RWPE1 (cell line): ENCODE measurements around the gene SLC39A9.

Source experiments
- CTCF ChIA-PET: fragments of 350-600 bp; sonication (Branson Sonifier 250); formaldehyde crosslinking; extraction: SDS; loops from one replicate; lab custom pipeline; 2021; lab: Yijun Ruan, JAX
- POLR2A ChIA-PET: fragments of 400-600 bp; formaldehyde crosslinking; extraction: SDS; loops from one replicate; lab custom pipeline; 2020; ENCODE audit warnings: antibody characterized with exemption; ENCODE audit not compliant: low non-redundant PET; lab: Yijun Ruan, JAX
- DNase-seq: peaks from one replicate; pipeline ENCODE4 v3.0.0; 2012; ENCODE audit warnings: low spot score
- H3K27ac ChIP-seq: fragments of 450-650 bp; 2 replicates; pipeline ENCODE4 v1.5.1; 2017
- CTCF ChIP-seq: fragments of 450-650 bp; conservative IDR thresholded peaks from 2 replicates; pipeline ENCODE4 v1.5.1; 2017; ENCODE audit warnings: low read depth, mild to moderate bottlenecking

The SLC39A9 gene

GRCh38 chr14:69485701-69486100 is 87.2 kb downstream of the SLC39A9 start:
- TF ChIP-seq CTCF: no peak
- ChIA-PET CTCF (interaction anchor here (0.7 to 1.1 kb wide), 2 partner anchors 26 to 1186 kb away, joined by 3 read pairs; no protein-coding TSS in a partner anchor), POLR2A (no interaction called here)
- DNase-seq: no peak
- H3K27ac ChIP-seq: no peak overlapping the region

GRCh38 chr14:69487226-69487625 is 88.7 kb downstream of the SLC39A9 start:
- H3K27ac ChIP-seq: no peak overlapping the region
- POLR2A ChIA-PET: no interaction called here
- TF ChIP-seq CTCF: no peak
- DNase-seq: no peak
- CTCF ChIA-PET: interaction anchor here (0.7 kb wide), 1 partner anchor 44 kb away, joined by 3 read pairs; no protein-coding TSS in a partner anchor

- CTCF ChIA-PET: interaction anchor here (0.7 to 0.8 kb wide), 2 partner anchors 27 to 44 kb away, joined by 3 to 7 read pairs; no protein-coding TSS in a partner anchor
- DNase-seq: no peak
- TF ChIP-seq CTCF: no peak
- no peak overlapping the region for H3K27ac ChIP-seq
- POLR2A ChIA-PET: no interaction called here
Observed at GRCh38 chr14:69487771-69488170, 89.3 kb downstream of the SLC39A9 start.

- ChIA-PET POLR2A (no interaction called here), CTCF (no interaction called here)
- no peak for DNase-seq
- H3K27ac ChIP-seq: no peak overlapping the region
- no peak for TF ChIP-seq CTCF
Observed at GRCh38 chr14:69489495-69489894, 91.0 kb downstream of the SLC39A9 start.

GRCh38 chr14:69490219-69490918 is 91.9 kb downstream of the SLC39A9 start:
- TF ChIP-seq CTCF: no peak
- DNase-seq: no peak
- ChIA-PET POLR2A (no interaction called here), CTCF (interaction anchor here (0.5 kb wide), 1 partner anchor 106 kb away, joined by 4 read pairs; no protein-coding TSS in a partner anchor)
- H3K27ac ChIP-seq: no peak overlapping the region

- ChIA-PET POLR2A (no interaction called here), CTCF (interaction anchor here (0.5 kb wide), 1 partner anchor 105 kb away, joined by 4 read pairs; no protein-coding TSS in a partner anchor)
- no peak overlapping the region for H3K27ac ChIP-seq
- no peak for DNase-seq
- no peak for TF ChIP-seq CTCF
Observed at GRCh38 chr14:69491193-69491592, 92.7 kb downstream of the SLC39A9 start.
